HG02610 (cell line): ENCODE results near the gene FOXK2.
"Not testable (repeated sequence)": the region's sequence is repeated elsewhere in the genome, so short reads cannot be mapped to it uniquely, and the experiment has no call there.

ENCODE experiments used
- ATAC-seq: cut with Tn5 transposase; IDR thresholded peaks from one replicate; pipeline ENCODE4 v1.9.1; 2021; ENCODE audit warnings: mild to moderate bottlenecking, moderate library complexity; ENCODE audit not compliant: unreplicated experiment

FOXK2 gene

DNA sequence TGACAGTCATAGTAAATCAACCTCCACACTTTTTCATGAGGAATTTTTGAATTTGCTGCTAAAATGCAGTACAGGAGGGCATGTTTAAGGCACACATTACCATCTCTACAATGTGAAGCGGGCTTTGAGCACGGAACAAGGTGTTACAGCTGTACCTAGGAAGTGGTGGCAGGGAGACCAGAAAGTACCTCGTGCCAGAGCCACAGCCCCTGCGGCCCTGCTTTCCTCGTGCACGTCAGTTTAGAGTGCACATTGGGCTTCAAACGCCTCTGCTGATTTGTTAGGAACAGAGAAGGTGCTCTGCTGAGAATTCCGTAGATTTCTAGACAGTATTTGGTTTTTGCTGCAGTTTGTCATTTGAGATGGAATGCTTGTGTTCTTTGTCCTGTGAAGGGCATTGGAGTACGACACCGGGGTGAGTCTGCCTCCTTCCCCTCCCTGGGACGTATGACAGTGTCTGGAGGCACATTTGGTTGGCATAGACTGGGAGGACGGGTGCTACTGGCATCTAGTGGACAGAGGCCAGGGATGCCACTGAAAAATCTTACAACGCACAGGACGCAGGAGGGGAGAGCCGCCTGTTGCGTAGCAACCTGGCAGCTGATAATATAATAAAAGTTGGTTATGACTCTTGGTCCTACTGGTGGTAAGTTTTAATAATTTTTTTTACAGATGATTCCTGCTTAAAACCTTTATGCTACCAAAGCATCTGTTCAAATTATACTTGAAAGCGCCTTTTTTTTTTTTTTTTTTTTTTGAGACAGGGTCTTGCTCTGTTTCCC, 9.1 kb downstream of the FOXK2 start:
- ATAC-seq: no peak

GRCh38 chr17:82529914-82530300, 10.4 kb downstream of the FOXK2 start:
- no peak for ATAC-seq

GRCh38 chr17:82531431-82531881, 11.9 kb downstream of the FOXK2 start:
- ATAC-seq: no peak

DNA sequence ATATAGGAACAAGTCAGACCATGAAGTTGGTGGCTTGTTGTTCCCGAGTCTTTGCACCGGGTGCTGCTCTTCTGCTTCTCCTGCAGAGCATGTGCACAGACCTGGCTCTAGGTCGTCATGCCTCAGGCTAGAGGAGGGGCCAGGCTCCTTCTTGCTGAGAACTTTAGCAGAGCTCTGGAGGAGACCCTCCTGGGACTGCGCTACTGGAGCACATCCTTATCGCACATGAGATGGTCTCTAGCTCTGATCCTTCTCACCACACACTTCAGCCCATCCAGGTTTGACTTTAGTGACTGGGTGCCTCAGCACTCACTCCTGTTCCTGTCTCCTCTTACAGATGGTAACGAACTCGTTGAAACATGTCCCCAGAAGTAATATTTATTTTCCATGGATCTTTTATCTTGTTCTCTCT, 14.9 kb downstream of the FOXK2 start:
- no peak for ATAC-seq

GRCh38 chr17:82536512-82537201, 17.1 kb downstream of the FOXK2 start:
- ATAC-seq: no peak

- ATAC-seq: not testable (repeated sequence)
These were observed 17.7 kb downstream of the FOXK2 start for GRCh38 chr17:82537228-82537627.

GRCh38 chr17:82539076-82539475, 19.5 kb downstream of the FOXK2 start:
- not testable (repeated sequence) for ATAC-seq

DNA sequence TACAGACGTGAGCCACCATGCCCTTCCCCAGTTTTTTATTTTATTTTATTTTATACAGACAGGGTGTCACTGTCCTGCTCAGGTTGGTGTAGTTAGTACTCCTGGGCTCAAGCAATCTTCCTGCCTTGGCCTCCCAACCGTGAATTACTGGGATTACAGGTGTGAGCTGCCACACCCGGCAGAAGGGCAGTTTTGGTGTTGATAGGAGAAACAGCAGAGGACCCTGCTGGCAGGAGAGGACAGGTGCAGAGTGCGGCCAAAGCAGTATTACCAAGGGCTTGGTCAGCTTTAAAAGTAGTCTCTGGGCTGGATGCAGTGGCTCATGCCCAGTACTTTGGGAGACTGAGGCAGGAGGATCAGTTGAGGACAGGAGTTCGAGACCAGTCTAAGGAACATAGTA, 22.9 kb downstream of the FOXK2 start:
- no peak for ATAC-seq

DNA sequence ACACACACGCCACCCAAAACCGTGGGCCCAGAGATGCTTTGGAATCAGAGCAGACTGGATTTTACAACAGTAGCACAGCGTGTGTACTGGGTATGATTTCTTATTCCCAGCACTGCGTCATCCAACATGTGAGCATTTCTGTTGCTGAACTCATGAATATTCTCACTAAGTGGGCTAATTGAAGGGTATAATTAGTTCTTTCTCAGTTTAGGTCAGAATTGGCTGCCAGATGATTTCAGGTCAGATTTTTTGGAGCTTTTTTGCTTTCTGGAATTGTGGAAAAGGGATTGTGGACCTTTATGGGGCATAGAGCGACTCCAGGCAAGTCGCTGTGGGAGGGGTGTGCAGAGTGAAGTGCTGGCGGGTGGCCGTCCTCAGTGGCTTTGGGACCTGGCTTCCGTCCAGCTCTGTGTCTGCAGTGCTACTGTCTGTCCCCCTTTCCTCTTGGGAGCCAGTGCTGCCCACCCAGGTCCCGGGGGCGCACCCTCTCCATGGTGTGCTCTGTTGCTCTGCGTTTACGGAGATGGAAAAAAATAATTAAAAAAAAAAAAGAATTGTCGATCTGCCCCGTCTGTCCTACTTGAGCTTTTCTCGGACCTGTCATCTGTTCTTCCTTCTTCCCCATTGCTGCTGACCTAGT, 25.0 kb downstream of the FOXK2 start:
- ATAC-seq: no peak

- ATAC-seq: no peak
These were observed 25.5 kb downstream of the FOXK2 start for GRCh38 chr17:82545071-82545462.

DNA sequence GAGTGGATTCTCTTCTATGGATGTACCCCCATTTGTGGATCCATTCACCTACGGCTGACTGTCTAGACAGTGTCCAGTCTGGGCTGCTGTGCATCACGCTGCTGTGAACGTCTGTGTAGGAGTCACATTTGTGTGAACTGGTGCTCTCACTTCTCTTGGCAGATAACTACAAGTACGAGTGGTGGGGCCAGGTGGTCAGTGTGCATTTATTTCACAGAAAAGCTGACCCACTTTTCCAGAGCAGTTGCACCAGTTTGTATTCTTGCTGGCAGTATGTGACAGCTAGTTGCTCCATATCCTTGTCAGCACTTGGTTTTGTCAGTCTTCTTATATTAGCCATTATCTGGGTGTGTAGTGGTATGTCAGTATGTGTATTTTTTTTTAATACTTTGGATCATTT, 28.4 kb downstream of the FOXK2 start:
- ATAC-seq: no peak

- ATAC-seq: no peak
These were observed 29.3 kb downstream of the FOXK2 start for GRCh38 chr17:82548681-82549303.

DNA sequence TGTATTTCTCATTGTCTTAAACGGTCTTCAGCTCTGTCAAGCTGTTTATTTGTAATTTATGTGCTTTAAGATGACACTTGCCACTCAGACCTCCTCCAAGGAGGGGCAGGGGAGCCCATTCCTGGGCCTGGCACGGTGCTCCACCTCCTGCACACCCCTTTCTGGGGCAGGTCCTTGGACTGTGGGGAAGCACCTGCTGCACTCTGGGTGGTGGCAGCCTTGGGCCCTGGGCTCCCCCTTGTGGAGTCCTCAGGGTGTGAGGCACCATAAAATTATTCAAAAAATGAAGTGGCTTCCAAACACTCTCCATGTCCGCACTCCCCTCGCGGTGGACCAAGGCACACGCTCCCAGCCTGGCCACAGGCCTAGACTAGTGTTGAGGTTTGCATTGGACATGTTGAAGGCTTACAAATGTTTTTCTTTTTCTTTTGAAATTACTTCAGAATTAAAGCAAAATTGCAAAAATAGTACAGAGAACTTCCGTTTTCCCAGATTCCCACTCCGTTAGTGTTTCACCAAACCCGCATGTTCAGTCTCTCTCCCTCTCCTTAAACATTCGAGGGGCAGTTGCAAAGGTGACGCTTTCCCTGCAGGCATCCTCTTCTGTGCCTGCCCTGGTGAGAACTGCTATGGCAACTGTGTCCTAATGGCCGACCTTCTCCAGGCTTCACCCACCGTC, 32.4 kb downstream of the FOXK2 start:
- peak; percentile 79 for ATAC-seq

- no peak for ATAC-seq
These were observed 33.0 kb downstream of the FOXK2 start for GRCh38 chr17:82552580-82552979.

DNA sequence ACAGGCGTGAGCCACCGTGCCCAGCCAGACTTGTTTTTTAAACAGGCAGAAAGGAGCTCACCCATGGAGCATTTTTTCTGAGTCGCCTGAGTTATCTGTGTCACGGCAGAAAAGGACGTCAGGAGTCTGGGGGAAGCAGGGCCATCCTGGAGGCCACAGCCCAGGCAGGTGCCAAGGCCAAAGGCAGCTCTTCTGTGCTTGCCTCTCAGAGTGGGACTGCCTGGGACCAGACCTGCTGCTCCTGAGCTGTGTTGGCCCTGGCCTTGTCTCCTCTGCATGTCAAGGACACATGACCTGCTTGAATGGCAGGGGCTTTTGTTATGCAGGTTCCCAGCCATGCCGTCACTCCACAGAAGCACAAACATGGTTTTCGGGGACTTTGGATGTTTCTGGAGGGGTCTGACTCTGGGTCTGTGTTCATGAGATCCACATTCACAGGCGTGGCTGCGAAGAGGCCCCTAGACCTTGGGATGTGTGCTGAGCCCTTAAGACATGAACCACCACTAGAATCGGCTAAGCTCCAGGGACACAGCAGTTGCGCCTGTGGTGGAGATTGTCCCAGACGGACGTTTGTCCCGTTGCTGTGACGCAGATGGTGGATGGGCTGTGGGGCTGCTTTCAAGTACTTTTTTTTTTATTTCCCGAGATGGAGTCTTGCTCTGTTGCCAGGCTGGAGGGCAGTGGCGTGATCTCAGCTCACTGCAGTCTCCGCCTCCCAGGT, 33.8 kb downstream of the FOXK2 start:
- ATAC-seq: no peak

DNA sequence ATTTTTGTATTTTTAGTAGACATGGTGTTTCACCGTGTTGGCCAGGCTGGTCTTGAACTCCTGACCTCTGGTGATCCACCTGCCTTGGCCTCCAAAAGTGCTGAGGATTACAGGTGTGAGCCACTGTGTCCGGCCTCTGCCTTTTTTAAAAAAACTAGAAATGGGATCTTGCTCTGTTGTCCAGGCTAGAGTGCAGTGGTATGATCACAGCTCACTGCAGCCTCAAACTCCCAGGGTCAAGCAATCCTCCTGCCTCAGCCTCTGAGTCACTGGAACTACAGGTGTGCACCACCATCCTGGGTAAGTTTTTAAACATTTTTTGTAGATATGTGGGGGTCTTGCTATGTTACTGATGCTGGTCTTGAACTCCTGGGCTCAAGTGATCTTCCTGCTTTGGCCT, 38.0 kb downstream of the FOXK2 start:
- not testable (repeated sequence) for ATAC-seq

DNA sequence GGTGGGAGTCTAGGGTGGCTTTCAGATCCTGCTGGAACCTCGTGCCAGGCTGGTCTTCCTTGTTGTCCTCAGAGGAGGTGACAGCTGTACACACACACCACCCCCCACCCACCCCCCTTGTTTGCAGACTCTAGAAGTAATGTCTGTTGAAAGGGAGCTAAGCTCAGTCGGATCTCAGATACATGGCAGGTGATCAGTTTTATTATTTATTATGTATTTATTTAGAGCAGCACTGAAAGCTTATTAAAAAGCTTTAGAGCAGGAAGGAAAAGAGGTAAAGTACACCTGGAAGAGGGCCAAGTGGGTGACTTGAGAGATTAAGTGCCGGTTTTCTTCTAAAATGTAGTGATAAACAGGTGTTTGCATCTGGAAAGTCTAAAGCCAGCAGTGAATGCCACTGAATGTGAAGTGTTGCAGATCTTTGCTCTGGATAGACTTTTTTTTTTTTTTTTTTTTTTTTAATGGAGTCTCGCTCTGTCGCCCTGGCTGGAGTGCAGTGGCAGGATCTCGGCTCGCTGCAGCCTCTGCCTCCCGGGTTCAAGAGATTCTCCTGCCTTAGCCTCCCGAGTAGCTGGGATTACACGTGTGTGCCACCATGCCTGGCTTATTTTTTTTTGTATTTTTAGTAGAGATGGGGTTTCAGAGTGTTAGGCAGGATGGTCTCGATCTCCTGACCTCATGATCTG, 40.2 kb downstream of the FOXK2 start:
- no peak for ATAC-seq

- ATAC-seq: no peak
These were observed 40.7 kb downstream of the FOXK2 start for GRCh38 chr17:82560252-82560642.

DNA sequence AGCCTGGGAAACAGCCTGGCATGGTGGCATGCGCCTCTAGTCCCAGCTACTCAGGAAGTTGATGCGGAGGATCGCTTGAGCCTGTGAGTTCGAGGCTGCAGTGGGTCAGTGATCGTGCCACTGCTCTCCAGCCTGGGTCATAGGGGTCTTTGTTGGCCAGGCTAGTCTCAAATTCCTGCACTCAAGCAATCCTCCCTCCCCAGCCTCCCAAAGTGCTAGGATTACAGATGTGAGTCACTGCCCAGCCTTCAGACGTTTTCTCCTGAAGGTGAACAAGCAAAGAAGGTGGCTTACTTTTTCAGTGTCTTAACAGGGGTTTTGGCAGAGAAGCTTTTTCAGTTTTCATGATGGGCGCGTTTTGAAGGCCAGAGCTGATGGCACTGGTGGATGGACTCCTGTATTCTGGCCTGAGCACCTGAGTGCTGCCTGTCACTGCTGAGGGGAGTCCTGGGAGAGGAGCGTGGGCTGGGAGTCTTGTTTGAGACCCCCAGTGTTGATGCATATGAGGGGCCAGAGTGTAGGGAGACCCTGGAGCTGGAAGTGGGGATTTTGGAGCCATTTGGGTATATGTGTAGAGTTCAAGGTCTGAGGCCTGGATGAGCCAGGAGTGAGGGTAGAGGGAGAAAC, 41.4 kb downstream of the FOXK2 start:
- ATAC-seq: no peak
